GM12801 (cell line): ENCODE results near the gene MYH7.

Source experiments
- CTCF ChIP-seq: IDR thresholded peaks from one replicate; pipeline ENCODE4 v1.5.1; 2011; ENCODE audit warnings: control low read depth; ENCODE audit not compliant: insufficient read length; ENCODE audit errors: extremely low read depth

The MYH7 gene

DNA sequence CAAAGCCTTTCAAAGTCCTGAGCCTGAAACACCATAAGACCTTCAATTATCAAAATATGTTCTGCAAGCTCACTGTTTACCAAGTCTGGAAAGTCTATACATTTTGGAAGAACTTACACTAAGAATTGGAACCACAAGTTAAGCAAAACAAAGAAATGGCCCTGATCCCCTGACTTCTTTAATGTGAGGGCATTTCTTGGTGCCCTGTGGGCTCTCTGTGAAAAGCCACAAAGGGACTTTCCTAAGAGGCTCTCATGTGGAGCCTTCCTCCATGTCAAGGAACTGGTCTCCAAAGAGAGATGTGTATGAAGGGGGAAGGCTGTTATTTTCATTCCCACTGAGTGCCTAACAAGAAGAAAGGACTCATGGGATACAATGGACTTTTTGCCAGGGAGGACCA, 13.9 kb downstream of the MYH7 start:
- no peak for TF ChIP-seq CTCF

- no peak for TF ChIP-seq CTCF
Observed at GRCh38 chr14:23418021-23418420, 17.4 kb downstream of the MYH7 start.

GRCh38 chr14:23416801-23417200, 18.7 kb downstream of the MYH7 start:
- no peak for TF ChIP-seq CTCF

- TF ChIP-seq CTCF: no peak
Observed at GRCh38 chr14:23415821-23416778, 19.4 kb downstream of the MYH7 start.

DNA sequence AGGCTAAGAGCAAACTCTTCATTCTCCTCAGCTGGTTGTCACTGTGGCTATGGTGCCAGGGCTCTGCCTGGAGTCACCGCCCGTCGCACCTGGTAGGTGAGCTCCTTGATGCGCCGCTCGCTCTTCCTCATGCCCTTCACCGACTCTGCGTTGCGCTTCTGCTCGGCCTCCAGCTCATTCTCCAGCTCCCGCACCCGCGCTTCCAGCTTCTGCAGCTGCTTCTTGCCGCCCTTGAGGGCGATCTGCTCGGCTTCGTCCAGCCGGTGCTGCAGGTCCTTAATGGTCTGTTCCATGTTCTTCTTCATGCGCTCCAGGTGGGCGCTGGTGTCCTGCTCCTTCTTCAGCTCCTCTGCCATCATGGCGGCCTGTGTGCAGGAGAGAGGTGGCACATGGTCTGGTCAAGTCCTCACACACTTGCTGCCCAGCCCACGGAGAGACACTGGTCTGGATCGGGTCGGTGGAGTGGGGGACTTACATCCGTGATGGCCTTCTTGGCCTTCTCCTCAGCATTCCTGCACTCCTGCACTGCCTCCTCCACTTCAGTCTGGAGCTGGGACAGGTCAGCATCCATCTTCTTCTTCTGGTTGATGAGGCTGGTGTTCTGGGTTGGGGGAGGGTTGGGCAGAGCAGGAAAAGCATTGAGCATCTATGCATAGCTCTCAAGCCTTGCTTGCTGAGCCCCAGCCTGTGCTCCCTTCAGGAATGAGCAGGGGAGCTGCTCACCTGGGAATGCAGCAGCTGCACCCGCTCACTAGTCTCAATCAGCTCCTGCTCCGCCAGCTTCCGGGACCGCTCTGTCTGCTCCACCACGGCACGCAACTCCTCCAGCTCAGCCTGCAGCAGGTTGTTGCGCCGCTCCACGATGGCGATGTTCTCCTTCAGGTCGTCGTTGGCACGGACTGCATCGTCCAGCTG, 20.3 kb downstream of the MYH7 start:
- no peak for TF ChIP-seq CTCF

GRCh38 chr14:23414254-23414653, 21.2 kb downstream of the MYH7 start:
- TF ChIP-seq CTCF: no peak

DNA sequence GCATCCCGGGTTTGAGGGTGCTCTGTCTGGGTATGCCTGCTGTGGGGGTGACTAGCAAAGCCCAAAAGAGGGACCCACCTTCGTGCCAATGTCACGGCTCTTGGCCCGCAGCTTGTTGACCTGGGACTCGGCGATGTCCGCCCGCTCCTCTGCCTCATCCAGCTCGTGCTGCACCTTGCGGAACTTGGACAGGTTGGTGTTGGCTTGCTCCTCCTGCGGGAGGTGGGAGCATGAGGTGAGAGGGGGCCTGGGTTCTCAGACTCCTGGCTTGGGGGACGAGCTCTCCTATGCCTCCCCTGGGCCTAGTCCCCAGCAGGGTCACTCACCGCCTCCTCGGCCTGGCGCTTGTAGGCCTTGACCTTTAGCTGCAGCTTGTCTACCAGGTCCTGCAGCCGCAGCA, 21.8 kb downstream of the MYH7 start:
- TF ChIP-seq CTCF: no peak
